IMR-90 (cell line): ENCODE measurements around the gene LOXL3. TPM values are rescaled to one million over a fixed set of nuclear protein-coding genes. Genes with fewer than 3 reads are reported as not detected.

Source experiments
- ATAC-seq: fragments of 200-7000 bp; cut with Tn5 transposase; 2 replicates; pipeline ENCODE4 v1.9.1; 2020; ENCODE audit warnings: low read depth, mild to moderate bottlenecking, moderate library complexity
- BruUV-seq: library from RNA; stranded (reverse); fragments of 400-500 nt; replicated peaks from 2 replicates; lab custom pipeline; 2021; lab: Mats Ljungman, UMichigan
- CTCF ChIA-PET: fragments of 300-600 bp; formaldehyde crosslinking; extraction: SDS; loops from one replicate; lab custom pipeline; 2021; ENCODE audit warnings: antibody characterized with exemption; lab: Yijun Ruan, JAX
- POLR2A ChIA-PET: fragments of 300-600 bp; sonication (Branson Sonifier 250); formaldehyde crosslinking; loops from one replicate; lab custom pipeline; 2022; ENCODE audit warnings: antibody characterized with exemption; ENCODE audit not compliant: unreplicated experiment; lab: Charles Lee
- DNase-seq: peaks from one replicate; pipeline ENCODE4 v3.0.0; 2013
- H2AFZ ChIP-seq: replicated peaks from 2 replicates; pipeline ENCODE3; 2013; ENCODE audit warnings: low read length, mild to moderate bottlenecking; ENCODE audit not compliant: poor library complexity
- H2AK5ac ChIP-seq: 2 replicates; pipeline ENCODE4 v1.6.1; 2013; ENCODE audit warnings: low read depth, low read length, inconsistent platforms
- H2AK9ac ChIP-seq: replicated peaks from 2 replicates; pipeline ENCODE3; 2013; ENCODE audit warnings: mild to moderate bottlenecking, low read depth, low read length, moderate library complexity; ENCODE audit not compliant: poor library complexity
- H2BK120ac ChIP-seq: 2 replicates; pipeline ENCODE4 v1.6.1; 2013; ENCODE audit warnings: low read depth, low read length, inconsistent platforms
- H2BK15ac ChIP-seq: 3 replicates; pipeline ENCODE4 v1.6.1; 2013; ENCODE audit warnings: low read depth, low read length, inconsistent platforms
- H2BK20ac ChIP-seq: 2 replicates; pipeline ENCODE4 v1.6.1; 2013; ENCODE audit warnings: low read depth, mild to moderate bottlenecking, inconsistent platforms, low read length, moderate library complexity
- H2BK5ac ChIP-seq: 2 replicates; pipeline ENCODE4 v1.6.1; 2013; ENCODE audit warnings: mild to moderate bottlenecking, low read depth, low read length, inconsistent platforms; ENCODE audit not compliant: poor library complexity, severe bottlenecking
- H3K14ac ChIP-seq: replicated peaks from 2 replicates; pipeline ENCODE4 v1.6.1; 2013; ENCODE audit warnings: low read depth, low read length, inconsistent platforms
- H3K18ac ChIP-seq: 2 replicates; pipeline ENCODE4 v1.6.1; 2013; ENCODE audit warnings: low read depth, low read length, control low read depth
- H3K23ac ChIP-seq: 2 replicates; pipeline ENCODE4 v1.6.1; 2013; ENCODE audit warnings: low read depth, low read length, inconsistent platforms
- H3K27ac ChIP-seq: 2 replicates; pipeline ENCODE4 v1.5.1; 2013; ENCODE audit warnings: mild to moderate bottlenecking, control low read depth, low read length; ENCODE audit not compliant: insufficient read depth
- H3K27me3 ChIP-seq: 2 replicates; pipeline ENCODE4 v1.6.1; 2013; ENCODE audit warnings: low read length; ENCODE audit not compliant: control insufficient read depth, insufficient read depth
- H3K36me3 ChIP-seq: 2 replicates; pipeline ENCODE4 v1.6.1; 2013; ENCODE audit warnings: low read length, mixed read lengths; ENCODE audit not compliant: control insufficient read depth, insufficient read depth
- H3K4ac ChIP-seq: 2 replicates; pipeline ENCODE4 v1.6.1; 2013; ENCODE audit warnings: low read depth, low read length, inconsistent platforms
- H3K4me1 ChIP-seq: 2 replicates; pipeline ENCODE4 v1.6.1; 2013; ENCODE audit warnings: low read length, mixed read lengths; ENCODE audit not compliant: control insufficient read depth, insufficient read depth
- H3K4me2 ChIP-seq: 2 replicates; pipeline ENCODE4 v1.6.1; 2013; ENCODE audit warnings: low read depth, mild to moderate bottlenecking, control low read depth, low read length, moderate library complexity
- H3K4me3 ChIP-seq: 2 replicates; pipeline ENCODE4 v1.5.1; 2013; ENCODE audit warnings: low read depth, mild to moderate bottlenecking, control low read depth, low read length, moderate library complexity; ENCODE audit not compliant: insufficient read depth
- H3K56ac ChIP-seq: 2 replicates; pipeline ENCODE4 v1.6.1; 2013; ENCODE audit warnings: low read length, inconsistent platforms; ENCODE audit not compliant: insufficient read depth; ENCODE audit errors: extremely low read depth
- H3K79me1 ChIP-seq, 2 experiments: 2 replicates each; pipeline ENCODE4 v1.6.1; 2013; ENCODE audit warnings: low read length in 2 of 2, inconsistent platforms in 1 of 2, low read depth in 1 of 2
- H3K9ac ChIP-seq: 2 replicates; pipeline ENCODE4 v1.6.1; 2013; ENCODE audit warnings: low read depth, low read length, control low read depth
- H3K9me1 ChIP-seq: 2 replicates; pipeline ENCODE4 v1.6.1; 2013; ENCODE audit warnings: low read length, inconsistent platforms; ENCODE audit not compliant: insufficient read depth
- H3K9me3 ChIP-seq: 2 replicates; pipeline ENCODE4 v1.6.1; 2013; ENCODE audit warnings: low read length; ENCODE audit not compliant: control insufficient read depth, insufficient read depth
- H4K20me1 ChIP-seq: 2 replicates; pipeline ENCODE4 v1.6.1; 2013; ENCODE audit warnings: low read length, inconsistent platforms; ENCODE audit not compliant: insufficient read depth
- H4K5ac ChIP-seq: 2 replicates; pipeline ENCODE4 v1.6.1; 2013; ENCODE audit warnings: mild to moderate bottlenecking, low read depth, low read length, control low read depth
- H4K8ac ChIP-seq, 2 experiments: 2 replicates each; pipeline ENCODE4 v1.6.1; 2013; ENCODE audit warnings: low read depth in 2 of 2, low read length in 2 of 2, control low read depth in 1 of 2, inconsistent platforms in 1 of 2
- H4K91ac ChIP-seq: 2 replicates; pipeline ENCODE4 v1.6.1; 2013; ENCODE audit warnings: low read depth, low read length, inconsistent platforms; ENCODE audit not compliant: insufficient read depth
- NFE2L2 ChIP-seq: fragments of 150-350 bp; IDR thresholded peaks from 2 replicates; pipeline ENCODE4 v1.6.1; 2016; ENCODE audit warnings: low read depth, mild to moderate bottlenecking, low read length
- RCOR1 ChIP-seq: IDR thresholded peaks from 2 replicates; pipeline ENCODE4 v1.6.1; 2012; ENCODE audit warnings: mild to moderate bottlenecking, low read length, improper control_type of control experiment; ENCODE audit not compliant: insufficient replicate concordance
- WGBS, 2 experiments: methylation state at CpG; one replicate each; pipeline versions ENCODE4 v1.1.5 to v1.1.7; 2013; ENCODE audit warnings: missing lambda C conversion rate in 2 of 2; ENCODE audit not compliant: insufficient read length in 1 of 2; ENCODE audit errors: extremely low coverage in 2 of 2; 5-methylcytosine and 5-hydroxymethylcytosine counted together
- dilution Hi-C: fragments of 300-500 bp; cut with HindIII; formaldehyde crosslinking; loops from one replicate; pipeline ENCODE4 v1.14.3; 2018; ENCODE audit warnings: low sequenced_read_pairs; ENCODE audit not compliant: unreplicated experiment
- in situ Hi-C: fragments of 300-500 bp; cut with MboI; formaldehyde crosslinking; loops from 3 replicates; pipeline ENCODE4 v1.14.3; 2019; ENCODE audit warnings: low sequenced_read_pairs, inconsistent platforms, mixed read lengths
- intact Hi-C: fragments of 100-400 bp; cut with micrococcal nuclease; formaldehyde crosslinking; loops from 2 replicates; pipeline ENCODE4 v1.10.0; 2022
- polyA plus RNA-seq, 3 experiments: library from polyadenylated mRNA; depleted of rRNA; stranded (reverse); fragments of >200 nt; gene quantifications; 2 replicates each; pipeline ENCODE4 v1.2.3, GENCODE V29; 2012; ENCODE audit warnings: low replicate concordance in 1 of 3
- total RNA-seq: library from RNA; depleted of rRNA; stranded (reverse); fragments of >200 nt; gene quantifications from 2 replicates; pipeline ENCODE4 v1.2.3, GENCODE V29; 2012

The LOXL3 gene
- total and polyA plus RNA-seq, 2 of the 4 experiments (the other 2 are of a cell fraction) = 17.9 to 23.4 TPM

GRCh38 chr2:74566076-74566753, 12.5 kb upstream of the LOXL3 start:
- ATAC-seq = no peak
- peak overlapping the region; percentile 10 for H2AFZ ChIP-seq
- no peak overlapping the region for H3K9ac ChIP-seq
- peak overlapping the region; percentile 70; the same call in 1 of the 2 replicates for H3K4me2 ChIP-seq
- peaks cover 25% of the 10 kb centered on the region for H3K9me1 ChIP-seq
- WGBS, 2 experiments = 100% methylated on average over 1 of the region's 7 CpGs; no CpG with 5 or more reads in 1 of the 2 experiments
- no peaks in the 10 kb centered on the region for H3K27me3 ChIP-seq
- H3K4me1 ChIP-seq = peaks cover 14% of the 10 kb centered on the region
- H2BK15ac ChIP-seq = peak overlapping the region; percentile 32
- ChIA-PET POLR2A (no interaction called here), CTCF (no interaction called here)
- peak overlapping the region; percentile 80 for H2BK20ac ChIP-seq
- no peaks in the 10 kb centered on the region for H3K9me3 ChIP-seq
- no peaks in the 10 kb centered on the region for H3K79me1 ChIP-seq
- H4K20me1 ChIP-seq = no peaks in the 10 kb centered on the region
- BruUV-seq = no TSS peak
- peak overlapping the region; percentile 85 for H2BK120ac ChIP-seq
- peak overlapping the region; percentile 78 for H3K14ac ChIP-seq
- intact Hi-C loops (no loop called here), in situ Hi-C loops (no loop called here), dilution Hi-C loops (no loop called here)
- DNase-seq = no peak
- H3K56ac ChIP-seq = no peak overlapping the region
- no peaks in the 10 kb centered on the region for H3K36me3 ChIP-seq
- H2BK5ac ChIP-seq = peak overlapping the region; percentile 99
- peak overlapping the region; percentile 45 for H4K91ac ChIP-seq
- peak overlapping the region; percentile 78; the same call in 1 of the 2 replicates for H4K5ac ChIP-seq
- H3K18ac ChIP-seq = peak overlapping the region; percentile 89; the same call in 1 of the 2 replicates
- peak overlapping the region; percentile 32; the same call in 1 of the 2 replicates for H3K23ac ChIP-seq
- H3K27ac ChIP-seq = peak overlapping the region; percentile 53
- TF ChIP-seq NFE2L2 (no peak), RCOR1 (no peak)
- peak overlapping the region; percentile 69 for H2AK5ac ChIP-seq
- H2AK9ac ChIP-seq = no peak overlapping the region
- H3K4ac ChIP-seq = peak overlapping the region; percentile 42
- H4K8ac ChIP-seq = peak overlapping the region; percentile 7 to 57
- H3K4me3 ChIP-seq = no peak overlapping the region
